ENCODE results near the gene MDM2.

DNA sequence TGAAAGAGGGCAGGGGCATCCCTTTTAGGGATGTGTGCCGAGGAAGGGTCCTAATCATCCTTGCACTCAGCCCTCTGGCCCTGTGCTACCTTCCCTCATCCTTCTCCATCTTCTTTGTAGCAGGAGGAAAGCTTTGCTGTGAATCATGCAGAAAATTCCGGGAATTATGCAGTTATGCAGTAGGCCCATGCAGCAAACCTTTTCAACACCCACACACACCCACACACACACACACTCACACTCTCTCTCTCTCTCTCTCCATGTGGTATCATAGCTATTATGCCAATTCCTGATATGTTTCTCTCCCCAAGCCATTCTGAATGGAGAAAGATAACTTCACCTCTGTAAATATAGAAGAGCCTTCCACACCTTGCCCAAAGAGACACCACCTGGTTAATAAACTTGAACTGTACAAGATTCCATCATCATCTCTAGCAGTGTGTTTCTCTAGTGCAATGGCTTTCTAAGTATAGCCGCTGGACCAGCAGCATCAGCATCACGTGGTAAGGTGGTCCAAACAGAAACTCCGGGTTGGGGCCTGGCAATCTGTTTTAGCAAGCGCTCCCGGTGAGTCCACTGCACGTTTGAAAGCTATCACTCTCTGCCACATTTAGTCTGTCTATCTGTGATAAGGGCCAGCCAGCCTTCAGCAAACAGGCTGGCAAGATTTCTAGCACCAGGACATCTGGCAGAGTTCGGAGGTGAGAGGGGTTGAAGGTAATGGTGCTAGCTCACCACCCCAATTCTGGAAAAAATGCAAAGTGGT, 57.6 kb downstream of the MDM2 start:
- TF ChIP-seq, protein P1, sequence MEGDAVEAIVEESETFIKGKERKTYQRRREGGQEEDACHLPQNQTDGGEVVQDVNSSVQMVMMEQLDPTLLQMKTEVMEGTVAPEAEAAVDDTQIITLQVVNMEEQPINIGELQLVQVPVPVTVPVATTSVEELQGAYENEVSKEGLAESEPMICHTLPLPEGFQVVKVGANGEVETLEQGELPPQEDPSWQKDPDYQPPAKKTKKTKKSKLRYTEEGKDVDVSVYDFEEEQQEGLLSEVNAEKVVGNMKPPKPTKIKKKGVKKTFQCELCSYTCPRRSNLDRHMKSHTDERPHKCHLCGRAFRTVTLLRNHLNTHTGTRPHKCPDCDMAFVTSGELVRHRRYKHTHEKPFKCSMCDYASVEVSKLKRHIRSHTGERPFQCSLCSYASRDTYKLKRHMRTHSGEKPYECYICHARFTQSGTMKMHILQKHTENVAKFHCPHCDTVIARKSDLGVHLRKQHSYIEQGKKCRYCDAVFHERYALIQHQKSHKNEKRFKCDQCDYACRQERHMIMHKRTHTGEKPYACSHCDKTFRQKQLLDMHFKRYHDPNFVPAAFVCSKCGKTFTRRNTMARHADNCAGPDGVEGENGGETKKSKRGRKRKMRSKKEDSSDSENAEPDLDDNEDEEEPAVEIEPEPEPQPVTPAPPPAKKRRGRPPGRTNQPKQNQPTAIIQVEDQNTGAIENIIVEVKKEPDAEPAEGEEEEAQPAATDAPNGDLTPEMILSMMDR (conservative IDR thresholded peaks at IDR 0.05 in 1 of 2, IDR thresholded peaks at IDR 0.05 in 1 of 2; ENCODE audit: low read depth in 1 of 2, low read length in 2 of 2) = no peak
- no peak for TF ChIP-seq EZH2 (IDR thresholded peaks at IDR 0.05; ENCODE audit: low read length, missing control alignments)
